Calu3 (cell line): ENCODE data around the gene ABCG1. TPM values are rescaled to one million over a fixed set of nuclear protein-coding genes. Genes with fewer than 3 reads are reported as not detected.

Experiments used
- BruUV-seq: library from RNA; stranded (reverse); fragments of 400-500 nt; replicated peaks from 2 replicates; lab custom pipeline; 2021; lab: Mats Ljungman, UMichigan
- CTCF ChIA-PET: fragments of 300-600 bp; sonication (Branson Sonifier 250); formaldehyde crosslinking; loops from one replicate; lab custom pipeline; 2022; ENCODE audit warnings: antibody characterized with exemption; lab: Charles Lee
- DNase-seq: peaks from one replicate; pipeline ENCODE4 v3.0.0; 2022
- H3K27ac Mint-ChIP-seq: one replicate; pipeline ENCODE4 v1.8.0; 2022; ENCODE audit warnings: mixed read lengths; ENCODE audit not compliant: unreplicated experiment
- H3K27me3 Mint-ChIP-seq: one replicate; pipeline ENCODE4 v1.8.0; 2022; ENCODE audit warnings: mixed read lengths; ENCODE audit not compliant: unreplicated experiment
- H3K36me3 Mint-ChIP-seq: one replicate; pipeline ENCODE4 v1.8.0; 2022; ENCODE audit warnings: mild to moderate bottlenecking, moderate library complexity, mixed read lengths; ENCODE audit not compliant: insufficient read depth, unreplicated experiment
- H3K4me1 Mint-ChIP-seq: one replicate; pipeline ENCODE4 v1.8.0; 2022; ENCODE audit warnings: mild to moderate bottlenecking, low read depth, mixed read lengths; ENCODE audit not compliant: unreplicated experiment
- H3K4me3 Mint-ChIP-seq: one replicate; pipeline ENCODE4 v1.8.0; 2022; ENCODE audit warnings: mild to moderate bottlenecking, low read depth, moderate library complexity, mixed read lengths; ENCODE audit not compliant: unreplicated experiment
- H3K9me3 Mint-ChIP-seq: one replicate; pipeline ENCODE4 v1.8.0; 2022; ENCODE audit warnings: low read depth, mixed read lengths; ENCODE audit not compliant: unreplicated experiment
- intact Hi-C: fragments of 100-400 bp; cut with micrococcal nuclease; formaldehyde crosslinking; loops from one replicate; pipeline ENCODE4 v1.10.0; 2022; ENCODE audit not compliant: unreplicated experiment
- total RNA-seq: library from RNA; stranded (reverse); gene quantifications from 2 replicates; pipeline ENCODE4 v1.2.3, GENCODE V29; 2022
- TF ChIP-seq, protein P1 (sequence below): fragments of 200-600 bp; IDR thresholded peaks from one replicate; pipeline ENCODE4 v1.8.0; 2022; ENCODE audit warnings: antibody characterized with exemption; ENCODE audit not compliant: unreplicated experiment

ABCG1 gene
- total RNA-seq, 1 experiment from 2014 or later: 0.19 TPM

- CTCF ChIA-PET: no interaction called here
- DNase-seq: no peak
- intact Hi-C loops: no loop called here
- H3K4me3 Mint-ChIP-seq: no peak overlapping the region
- no peaks in the 10 kb centered on the region for H3K36me3 Mint-ChIP-seq
- no peaks in the 10 kb centered on the region for H3K9me3 Mint-ChIP-seq
- BruUV-seq: no TSS peak
- no peaks in the 10 kb centered on the region for H3K4me1 Mint-ChIP-seq
- TF ChIP-seq, protein P1, sequence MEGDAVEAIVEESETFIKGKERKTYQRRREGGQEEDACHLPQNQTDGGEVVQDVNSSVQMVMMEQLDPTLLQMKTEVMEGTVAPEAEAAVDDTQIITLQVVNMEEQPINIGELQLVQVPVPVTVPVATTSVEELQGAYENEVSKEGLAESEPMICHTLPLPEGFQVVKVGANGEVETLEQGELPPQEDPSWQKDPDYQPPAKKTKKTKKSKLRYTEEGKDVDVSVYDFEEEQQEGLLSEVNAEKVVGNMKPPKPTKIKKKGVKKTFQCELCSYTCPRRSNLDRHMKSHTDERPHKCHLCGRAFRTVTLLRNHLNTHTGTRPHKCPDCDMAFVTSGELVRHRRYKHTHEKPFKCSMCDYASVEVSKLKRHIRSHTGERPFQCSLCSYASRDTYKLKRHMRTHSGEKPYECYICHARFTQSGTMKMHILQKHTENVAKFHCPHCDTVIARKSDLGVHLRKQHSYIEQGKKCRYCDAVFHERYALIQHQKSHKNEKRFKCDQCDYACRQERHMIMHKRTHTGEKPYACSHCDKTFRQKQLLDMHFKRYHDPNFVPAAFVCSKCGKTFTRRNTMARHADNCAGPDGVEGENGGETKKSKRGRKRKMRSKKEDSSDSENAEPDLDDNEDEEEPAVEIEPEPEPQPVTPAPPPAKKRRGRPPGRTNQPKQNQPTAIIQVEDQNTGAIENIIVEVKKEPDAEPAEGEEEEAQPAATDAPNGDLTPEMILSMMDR: no peak
- peaks cover 20% of the 10 kb centered on the region for H3K27me3 Mint-ChIP-seq
- no peak overlapping the region for H3K27ac Mint-ChIP-seq
Observed at GRCh38 chr21:42189860-42190485, 29.0 kb upstream of the ABCG1 start.

GRCh38 chr21:42190486-42190863, 28.5 kb upstream of the ABCG1 start:
- CTCF ChIA-PET: no interaction called here
- BruUV-seq: no TSS peak
- Mint-ChIP-seq H3K27me3 (peaks cover 20% of the 10 kb centered on the region), H3K9me3 (no peaks in the 10 kb centered on the region), H3K36me3 (no peaks in the 10 kb centered on the region), H3K4me1 (no peaks in the 10 kb centered on the region), H3K4me3 (no peak overlapping the region), H3K27ac (no peak overlapping the region)
- no peak for DNase-seq
- TF ChIP-seq, protein P1: no peak
- intact Hi-C loops: no loop called here

GRCh38 chr21:42191064-42191463, 27.9 kb upstream of the ABCG1 start:
- no peaks in the 10 kb centered on the region for H3K36me3 Mint-ChIP-seq
- no TSS peak for BruUV-seq
- peaks cover 20% of the 10 kb centered on the region for H3K27me3 Mint-ChIP-seq
- intact Hi-C loops: no loop called here
- no peaks in the 10 kb centered on the region for H3K4me1 Mint-ChIP-seq
- TF ChIP-seq, protein P1: no peak
- DNase-seq: no peak
- CTCF ChIA-PET: no interaction called here
- H3K4me3 Mint-ChIP-seq: no peak overlapping the region
- no peaks in the 10 kb centered on the region for H3K9me3 Mint-ChIP-seq
- no peak overlapping the region for H3K27ac Mint-ChIP-seq

- Mint-ChIP-seq H3K4me3 (no peak overlapping the region), H3K9me3 (no peaks in the 10 kb centered on the region), H3K4me1 (no peaks in the 10 kb centered on the region), H3K36me3 (no peaks in the 10 kb centered on the region), H3K27me3 (peaks cover 20% of the 10 kb centered on the region), H3K27ac (no peak overlapping the region)
- intact Hi-C loops: no loop called here
- CTCF ChIA-PET: no interaction called here
- TF ChIP-seq, protein P1: no peak
- no TSS peak for BruUV-seq
- no peak for DNase-seq
Observed at GRCh38 chr21:42191696-42192595, 27.0 kb upstream of the ABCG1 start.
